Measurements from ENCODE around the gene SLC22A16. TPM values are rescaled to one million over a fixed set of nuclear protein-coding genes. Genes with fewer than 3 reads are reported as not detected.

The SLC22A16 gene
- total RNA-seq, 2 experiments from 2014 or later: not detected

DNA sequence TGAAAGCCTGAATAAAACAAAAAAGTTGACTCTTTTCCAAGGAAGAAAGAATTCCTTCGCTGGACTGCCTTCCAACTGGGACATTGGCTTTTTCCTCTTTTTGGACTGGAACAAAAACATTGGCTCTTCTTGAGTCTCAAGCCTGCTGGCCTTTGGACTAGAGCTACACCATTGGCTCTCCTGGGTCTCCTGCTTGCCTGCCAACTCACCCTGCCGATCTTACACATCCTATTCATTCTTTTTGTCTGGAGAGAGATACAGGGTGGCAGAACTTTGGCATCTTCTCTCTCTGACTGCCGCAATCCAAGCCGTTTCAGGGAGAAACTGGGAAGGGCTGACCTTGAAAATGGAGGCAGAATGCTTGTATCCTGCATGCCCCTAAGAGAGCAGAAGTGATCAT lies 81.2 kb downstream of the SLC22A16 start:
- H3K4me1 Mint-ChIP-seq (ENCODE audit: low read depth): peaks cover 8% of the 10 kb centered on the region
- Histone ChIP-seq H3K9me3 (ENCODE audit: control insufficient read depth in 1 of 2, insufficient read depth in 1 of 2, low read length in 2 of 2) (no peaks in the 10 kb centered on the region), H3K27ac (ENCODE audit: low read depth in 1 of 2, low read length in 2 of 2) (no peak overlapping the region), H3K36me3 (ENCODE audit: insufficient read depth, low read length) (no peaks in the 10 kb centered on the region), H3K27me3 (ENCODE audit: control insufficient read depth in 1 of 2, insufficient read depth in 2 of 2, low read length in 2 of 2) (peaks cover 0 to 2% of the 10 kb centered on the region in 2 experiments), H3K4me1 (ENCODE audit: insufficient read depth, low read length) (no peaks in the 10 kb centered on the region), H3K4me3 (ENCODE audit: low read length) (no peak overlapping the region)
- no peak for DNase-seq
- no peaks in the 10 kb centered on the region for H3K9me3 Mint-ChIP-seq
- H3K4me3 Mint-ChIP-seq: no peak overlapping the region
- no peaks in the 10 kb centered on the region for H3K27me3 Mint-ChIP-seq
- intact Hi-C loops (cut with DNase I, micrococcal nuclease): no loop called here
- CTCF ChIA-PET: no interaction called here
- no peak for ATAC-seq (ENCODE audit: poor library complexity)
- no peaks in the 10 kb centered on the region for H3K36me3 Mint-ChIP-seq (ENCODE audit: low read depth)
- TF ChIP-seq, protein P1, sequence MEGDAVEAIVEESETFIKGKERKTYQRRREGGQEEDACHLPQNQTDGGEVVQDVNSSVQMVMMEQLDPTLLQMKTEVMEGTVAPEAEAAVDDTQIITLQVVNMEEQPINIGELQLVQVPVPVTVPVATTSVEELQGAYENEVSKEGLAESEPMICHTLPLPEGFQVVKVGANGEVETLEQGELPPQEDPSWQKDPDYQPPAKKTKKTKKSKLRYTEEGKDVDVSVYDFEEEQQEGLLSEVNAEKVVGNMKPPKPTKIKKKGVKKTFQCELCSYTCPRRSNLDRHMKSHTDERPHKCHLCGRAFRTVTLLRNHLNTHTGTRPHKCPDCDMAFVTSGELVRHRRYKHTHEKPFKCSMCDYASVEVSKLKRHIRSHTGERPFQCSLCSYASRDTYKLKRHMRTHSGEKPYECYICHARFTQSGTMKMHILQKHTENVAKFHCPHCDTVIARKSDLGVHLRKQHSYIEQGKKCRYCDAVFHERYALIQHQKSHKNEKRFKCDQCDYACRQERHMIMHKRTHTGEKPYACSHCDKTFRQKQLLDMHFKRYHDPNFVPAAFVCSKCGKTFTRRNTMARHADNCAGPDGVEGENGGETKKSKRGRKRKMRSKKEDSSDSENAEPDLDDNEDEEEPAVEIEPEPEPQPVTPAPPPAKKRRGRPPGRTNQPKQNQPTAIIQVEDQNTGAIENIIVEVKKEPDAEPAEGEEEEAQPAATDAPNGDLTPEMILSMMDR (IDR thresholded peaks at IDR 0.05): no peak
- POLR2A ChIA-PET: interaction anchor here (0.7 kb wide), 1 partner anchor 8 kb away, joined by 3 read pairs; no protein-coding TSS in a partner anchor
- H3K27ac Mint-ChIP-seq: no peak overlapping the region

DNA sequence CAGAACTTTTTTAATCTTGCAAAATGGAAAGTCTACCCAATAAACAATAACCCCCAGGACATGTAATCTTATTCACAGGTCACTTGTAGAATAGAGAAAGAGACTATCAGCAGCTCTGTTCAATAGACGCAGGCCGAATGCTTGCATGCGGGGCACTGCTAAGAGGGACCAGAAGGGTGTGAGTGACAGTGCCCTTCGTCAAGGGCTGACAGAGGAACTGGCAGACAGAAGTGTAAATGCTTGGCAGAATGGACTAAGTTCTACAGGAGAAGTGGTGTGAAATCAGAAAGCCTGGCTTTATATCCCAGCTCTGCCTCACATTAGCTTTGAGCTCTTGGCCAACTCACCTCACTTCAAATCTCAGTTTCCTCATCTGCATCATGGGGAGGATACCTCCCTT lies 82.0 kb downstream of the SLC22A16 start:
- Histone ChIP-seq H3K4me1 (ENCODE audit: insufficient read depth, low read length) (peaks cover 5% of the 10 kb centered on the region), H3K27ac (ENCODE audit: low read depth in 1 of 2, low read length in 2 of 2) (no peak overlapping the region), H3K9me3 (ENCODE audit: control insufficient read depth in 1 of 2, insufficient read depth in 1 of 2, low read length in 2 of 2) (no peaks in the 10 kb centered on the region), H3K4me3 (ENCODE audit: low read length) (no peak overlapping the region), H3K36me3 (ENCODE audit: insufficient read depth, low read length) (no peaks in the 10 kb centered on the region), H3K27me3 (ENCODE audit: control insufficient read depth in 1 of 2, insufficient read depth in 2 of 2, low read length in 2 of 2) (no peaks in the 10 kb centered on the region)
- Mint-ChIP-seq H3K4me1 (ENCODE audit: low read depth) (peaks cover 17% of the 10 kb centered on the region), H3K27ac (no peak overlapping the region), H3K27me3 (no peaks in the 10 kb centered on the region), H3K36me3 (ENCODE audit: low read depth) (no peaks in the 10 kb centered on the region), H3K4me3 (no peak overlapping the region), H3K9me3 (no peaks in the 10 kb centered on the region)
- intact Hi-C loops (cut with DNase I, micrococcal nuclease): loop anchor here (5.0 kb wide), 2 partner anchors 357 to 1852 kb away; no protein-coding TSS in a partner anchor
- TF ChIP-seq, protein P1 (IDR thresholded peaks at IDR 0.05): no peak
- DNase-seq (no peak), ATAC-seq (ENCODE audit: poor library complexity) (no peak)
- ChIA-PET POLR2A (interaction anchor here (0.7 kb wide), 1 partner anchor 9 kb away, joined by 3 read pairs; no protein-coding TSS in a partner anchor), CTCF (no interaction called here)

DNA sequence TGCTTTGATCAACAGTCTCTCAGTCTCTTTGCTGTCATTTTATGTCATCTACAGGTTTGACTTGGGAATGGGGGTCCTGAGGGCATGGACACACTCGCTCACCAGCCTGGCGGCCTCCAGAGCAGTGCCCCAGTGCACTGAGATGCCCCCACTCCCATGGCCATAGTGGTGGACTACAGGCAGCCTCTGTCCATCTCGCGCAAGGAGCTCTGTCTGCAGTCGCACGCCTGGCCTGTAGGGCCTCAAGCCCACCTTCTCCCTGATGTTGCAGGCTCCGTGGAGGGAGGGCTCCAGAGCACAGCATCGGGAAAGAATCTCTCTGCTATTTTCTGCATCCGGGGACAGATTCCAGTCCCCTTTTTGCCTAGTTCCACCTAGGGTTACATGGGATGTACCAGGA lies 83.7 kb downstream of the SLC22A16 start:
- ATAC-seq (ENCODE audit: poor library complexity) (no peak), DNase-seq (no peak)
- Mint-ChIP-seq H3K9me3 (no peaks in the 10 kb centered on the region), H3K36me3 (ENCODE audit: low read depth) (no peaks in the 10 kb centered on the region), H3K27ac (no peak overlapping the region), H3K4me3 (no peak overlapping the region), H3K27me3 (no peaks in the 10 kb centered on the region), H3K4me1 (ENCODE audit: low read depth) (peaks cover 27% of the 10 kb centered on the region)
- ChIA-PET CTCF (interaction anchor here (1.5 to 3.4 kb wide), 3 partner anchors 11 to 1205 kb away, joined by 4 to 17 read pairs (median 5); no protein-coding TSS in a partner anchor), POLR2A (no interaction called here)
- Histone ChIP-seq H3K27me3 (ENCODE audit: control insufficient read depth in 1 of 2, insufficient read depth in 2 of 2, low read length in 2 of 2) (no peaks in the 10 kb centered on the region), H3K4me1 (ENCODE audit: insufficient read depth, low read length) (peaks cover 5% of the 10 kb centered on the region), H3K9me3 (ENCODE audit: control insufficient read depth in 1 of 2, insufficient read depth in 1 of 2, low read length in 2 of 2) (no peaks in the 10 kb centered on the region), H3K27ac (ENCODE audit: low read depth in 1 of 2, low read length in 2 of 2) (no peak overlapping the region), H3K36me3 (ENCODE audit: insufficient read depth, low read length) (no peaks in the 10 kb centered on the region), H3K4me3 (ENCODE audit: low read length) (no peak overlapping the region)
- TF ChIP-seq, protein P1 (IDR thresholded peaks at IDR 0.05): no peak
- intact Hi-C loops (cut with DNase I, micrococcal nuclease): loop anchor here (5.0 kb wide), 2 partner anchors 355 to 1850 kb away; no protein-coding TSS in a partner anchor
